ENCODE data around the gene COMMD7. TPM values are rescaled to one million over a fixed set of nuclear protein-coding genes. Genes with fewer than 3 reads are reported as not detected.
A peak's percentile ranks its signal among the peaks of the same experiment; 100 is the strongest.

Gene COMMD7
- total RNA-seq, 1 donor from 2014 or later = 48.6 TPM

- ATAC-seq (no peak), DNase-seq (ENCODE audit: missing footprints) (no peak)
- intact Hi-C loops (cut with DNase I) = no loop called here
These were observed 56.1 kb downstream of the COMMD7 start for GRCh38 chr20:32687180-32687532.

GRCh38 chr20:32686530-32687179 is 56.6 kb downstream of the COMMD7 start:
- DNase-seq (ENCODE audit: missing footprints) (no peak), ATAC-seq (no peak)
- intact Hi-C loops (cut with DNase I) = no loop called here

GRCh38 chr20:32685541-32686529 is 57.4 kb downstream of the COMMD7 start:
- ATAC-seq (peak; percentile 29), DNase-seq (ENCODE audit: missing footprints) (no peak)
- intact Hi-C loops (cut with DNase I) = no loop called here

- intact Hi-C loops (cut with DNase I) = no loop called here
- no peak for DNase-seq (ENCODE audit: missing footprints)
- ATAC-seq = no peak
These were observed 60.7 kb downstream of the COMMD7 start for GRCh38 chr20:32682508-32682987.

- ATAC-seq = no peak
- no peak for DNase-seq (ENCODE audit: missing footprints)
- intact Hi-C loops (cut with DNase I) = no loop called here
These were observed 61.8 kb downstream of the COMMD7 start for GRCh38 chr20:32681175-32682084.

GRCh38 chr20:32680544-32681174 is 62.6 kb downstream of the COMMD7 start:
- ATAC-seq (no peak), DNase-seq (ENCODE audit: missing footprints) (no peak)
- intact Hi-C loops (cut with DNase I) = no loop called here

GRCh38 chr20:32678948-32679347 is 64.3 kb downstream of the COMMD7 start:
- intact Hi-C loops (cut with DNase I) = loop anchor here (5.0 kb wide), 1 partner anchor 83 kb away; the partner anchor contains the start of gene DNMT3B
- DNase-seq (ENCODE audit: missing footprints) (no peak), ATAC-seq (peak; percentile 45)

- intact Hi-C loops (cut with DNase I) = loop anchor here (2.0 to 5.0 kb wide), 2 partner anchors 87 to 103 kb away; partner anchors contain the start of gene DNMT3B
- DNase-seq (ENCODE audit: missing footprints) = no peak
- ATAC-seq = no peak
These were observed 67.9 kb downstream of the COMMD7 start for GRCh38 chr20:32675223-32675975.

- ATAC-seq (no peak), DNase-seq (ENCODE audit: missing footprints) (no peak)
- intact Hi-C loops (cut with DNase I) = loop anchor here (2.0 kb wide), 1 partner anchor 104 kb away; no protein-coding TSS in a partner anchor
These were observed 68.9 kb downstream of the COMMD7 start for GRCh38 chr20:32674362-32674789.

GRCh38 chr20:32672982-32673851 is 70.0 kb downstream of the COMMD7 start:
- intact Hi-C loops (cut with DNase I) = no loop called here
- DNase-seq (ENCODE audit: missing footprints) = no peak
- peak; percentile 20 for ATAC-seq

GRCh38 chr20:32672394-32672981 is 70.8 kb downstream of the COMMD7 start:
- DNase-seq (ENCODE audit: missing footprints) = no peak
- intact Hi-C loops (cut with DNase I) = no loop called here
- ATAC-seq = no peak

GRCh38 chr20:32670773-32671455 is 72.4 kb downstream of the COMMD7 start:
- intact Hi-C loops (cut with DNase I) = no loop called here
- ATAC-seq (no peak), DNase-seq (ENCODE audit: missing footprints) (no peak)

- no peak for ATAC-seq
- no peak for DNase-seq (ENCODE audit: missing footprints)
- intact Hi-C loops (cut with DNase I) = no loop called here
These were observed 76.2 kb downstream of the COMMD7 start for GRCh38 chr20:32667027-32667426.

GRCh38 chr20:32664678-32665159 is 78.5 kb downstream of the COMMD7 start:
- no peak for DNase-seq (ENCODE audit: missing footprints)
- no peak for ATAC-seq

GRCh38 chr20:32664012-32664677 is 79.1 kb downstream of the COMMD7 start:
- ATAC-seq = no peak

More at GRCh38 chr20:32664678-32665159, 78.5 kb downstream of the COMMD7 start:
- intact Hi-C loops (cut with DNase I) = no loop called here

More at GRCh38 chr20:32664012-32664677, 79.1 kb downstream of the COMMD7 start:
- no peak for DNase-seq (ENCODE audit: missing footprints)
- intact Hi-C loops (cut with DNase I) = no loop called here

Measured in Right ventricle myocardium inferior (tissue), 1 donor.